GM21515 (cell line): ENCODE data around the gene TNP1.

Source experiments
- ATAC-seq: cut with Tn5 transposase; IDR thresholded peaks from one replicate; pipeline ENCODE4 v1.9.1; 2021; ENCODE audit not compliant: unreplicated experiment

TNP1 gene

GRCh38 chr2:216875862-216876261 is 16.0 kb upstream of the TNP1 start:
- no peak for ATAC-seq

DNA sequence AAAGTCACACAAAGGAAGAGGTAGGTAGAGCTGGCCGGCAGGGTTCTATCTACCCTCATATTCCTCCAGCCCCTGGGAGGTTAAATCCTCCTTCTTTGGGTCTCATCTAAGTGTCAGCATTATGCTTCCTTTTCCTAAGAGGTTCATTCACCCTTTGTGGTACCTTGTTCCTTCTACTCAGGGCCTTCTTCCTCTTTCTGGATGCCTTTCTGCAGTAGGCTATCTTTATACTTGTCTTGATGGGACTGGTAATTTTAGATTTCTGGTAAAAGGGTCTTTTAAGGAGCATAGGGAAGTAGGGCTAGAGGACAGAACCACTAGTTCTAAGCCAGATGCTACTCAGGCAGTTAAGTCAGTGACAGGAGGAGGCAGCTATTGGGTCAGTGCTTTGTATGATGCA is 13.7 kb upstream of the TNP1 start:
- ATAC-seq: no peak

DNA sequence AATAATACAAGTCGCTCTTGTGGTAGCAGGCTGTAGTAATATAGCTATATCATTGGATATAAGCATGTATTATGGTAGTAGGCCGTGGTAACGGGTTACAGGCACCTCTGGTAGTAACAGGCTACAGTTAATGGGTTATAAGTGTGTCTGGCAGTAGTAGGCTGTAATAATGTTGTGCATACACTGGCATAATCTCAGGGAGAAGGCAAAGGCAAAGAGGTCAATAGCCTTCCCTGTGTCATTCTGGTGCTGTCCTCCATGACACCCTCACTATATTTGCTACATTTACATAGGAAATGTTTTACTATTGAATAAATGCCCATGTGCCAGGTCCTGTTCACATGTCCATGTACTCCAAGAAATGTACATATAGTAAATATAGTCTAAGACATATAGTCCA is 12.8 kb upstream of the TNP1 start:
- ATAC-seq: no peak

GRCh38 chr2:216872040-216872439 is 12.2 kb upstream of the TNP1 start:
- no peak for ATAC-seq

DNA sequence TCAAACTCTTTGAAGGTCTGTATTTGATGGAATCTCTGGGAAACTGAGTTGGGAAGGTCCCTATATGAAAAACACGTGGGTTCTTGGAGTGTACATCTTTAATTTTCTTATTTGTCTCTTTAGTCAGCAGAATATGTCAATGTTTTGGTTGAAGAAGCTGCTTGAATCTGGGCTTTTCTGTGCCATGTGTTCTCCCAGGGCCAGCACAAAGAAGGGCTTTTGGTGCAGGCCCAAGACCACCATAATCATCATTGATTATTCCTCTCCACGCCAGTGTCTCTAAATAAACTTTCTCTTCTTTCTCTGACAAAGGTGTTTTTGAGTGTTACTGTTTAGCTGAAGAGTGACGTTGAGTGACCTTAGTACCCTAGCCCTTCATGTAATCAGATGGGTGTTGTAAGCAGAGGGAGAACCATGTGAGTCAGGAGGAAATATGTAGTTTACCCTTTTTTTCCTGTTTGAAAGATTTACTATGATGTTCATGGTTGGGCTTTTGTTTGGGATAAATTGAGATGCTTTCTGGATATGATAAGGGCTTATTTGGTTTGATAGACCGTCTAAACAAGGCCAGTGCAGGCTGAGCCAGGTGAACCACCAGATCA is 11.6 kb upstream of the TNP1 start:
- no peak for ATAC-seq

DNA sequence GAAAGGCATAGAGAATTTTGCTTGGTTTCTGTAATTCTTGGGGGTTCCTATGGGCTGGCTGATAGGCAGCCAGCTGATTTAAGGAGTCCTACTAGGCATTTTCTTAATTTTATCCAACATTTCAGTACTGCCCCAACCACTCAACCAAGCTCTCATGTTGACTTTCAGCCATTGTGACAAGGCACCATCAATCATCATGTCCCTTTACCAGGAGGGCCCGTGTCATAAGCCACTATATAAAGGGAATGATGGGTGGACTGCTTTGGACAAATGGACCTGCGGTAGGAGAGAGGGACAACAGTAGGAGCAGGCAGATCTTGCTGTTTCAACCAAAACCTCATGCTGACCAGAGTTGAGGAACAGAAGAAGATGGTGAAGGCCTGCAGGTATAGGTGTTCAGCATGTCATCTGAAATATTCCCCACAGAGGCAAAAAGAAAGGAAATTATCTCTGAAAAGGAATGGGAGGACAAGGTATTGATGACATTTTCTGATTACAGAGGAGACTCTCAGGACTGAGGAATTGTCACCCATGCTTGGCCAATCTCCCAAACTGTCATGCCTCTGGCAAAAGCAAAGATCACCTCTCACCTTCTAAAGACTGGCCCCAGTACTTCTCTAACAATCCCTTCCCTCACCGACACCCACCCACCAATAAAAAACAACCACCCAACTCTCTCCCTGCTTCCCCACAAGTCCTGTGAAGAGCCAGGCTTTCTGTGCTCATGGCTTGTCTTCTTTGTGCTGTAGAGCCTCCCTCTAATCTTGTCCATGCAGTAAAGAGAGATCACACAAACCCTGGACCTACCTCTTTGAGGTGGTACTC is 10.9 kb upstream of the TNP1 start:
- ATAC-seq: no peak

DNA sequence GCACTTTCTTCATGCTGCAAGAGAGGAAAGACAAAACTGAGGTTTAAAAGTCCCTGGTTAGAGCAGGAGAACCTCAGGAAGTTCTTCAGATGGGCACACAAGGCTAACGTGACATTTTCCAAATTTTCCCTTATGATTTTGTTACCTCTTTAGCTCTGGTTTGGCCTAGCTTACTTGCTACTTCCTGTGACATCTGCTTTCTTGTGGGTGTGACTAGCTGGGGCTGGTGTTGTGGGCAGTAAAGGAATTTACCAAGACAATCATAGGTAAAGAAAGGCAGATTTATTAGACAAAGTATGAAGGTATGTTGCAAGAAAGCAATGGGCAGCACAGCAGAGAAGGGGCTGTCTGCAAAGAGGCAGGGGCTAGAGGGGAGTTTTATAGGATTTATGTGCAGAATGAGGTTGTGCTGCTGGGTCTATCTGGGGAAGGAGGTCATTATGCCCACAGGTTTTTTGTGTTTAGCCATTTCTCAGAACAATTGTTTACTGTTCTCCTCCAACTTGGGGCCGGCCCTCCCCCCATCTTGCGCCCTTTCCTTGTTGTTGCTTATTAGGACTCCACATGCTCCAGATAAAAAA is 6.7 kb upstream of the TNP1 start:
- ATAC-seq: no peak

- no peak for ATAC-seq
These were observed 5.8 kb upstream of the TNP1 start for GRCh38 chr2:216865658-216866057.

GRCh38 chr2:216863946-216864345 is 4.1 kb upstream of the TNP1 start:
- no peak for ATAC-seq

DNA sequence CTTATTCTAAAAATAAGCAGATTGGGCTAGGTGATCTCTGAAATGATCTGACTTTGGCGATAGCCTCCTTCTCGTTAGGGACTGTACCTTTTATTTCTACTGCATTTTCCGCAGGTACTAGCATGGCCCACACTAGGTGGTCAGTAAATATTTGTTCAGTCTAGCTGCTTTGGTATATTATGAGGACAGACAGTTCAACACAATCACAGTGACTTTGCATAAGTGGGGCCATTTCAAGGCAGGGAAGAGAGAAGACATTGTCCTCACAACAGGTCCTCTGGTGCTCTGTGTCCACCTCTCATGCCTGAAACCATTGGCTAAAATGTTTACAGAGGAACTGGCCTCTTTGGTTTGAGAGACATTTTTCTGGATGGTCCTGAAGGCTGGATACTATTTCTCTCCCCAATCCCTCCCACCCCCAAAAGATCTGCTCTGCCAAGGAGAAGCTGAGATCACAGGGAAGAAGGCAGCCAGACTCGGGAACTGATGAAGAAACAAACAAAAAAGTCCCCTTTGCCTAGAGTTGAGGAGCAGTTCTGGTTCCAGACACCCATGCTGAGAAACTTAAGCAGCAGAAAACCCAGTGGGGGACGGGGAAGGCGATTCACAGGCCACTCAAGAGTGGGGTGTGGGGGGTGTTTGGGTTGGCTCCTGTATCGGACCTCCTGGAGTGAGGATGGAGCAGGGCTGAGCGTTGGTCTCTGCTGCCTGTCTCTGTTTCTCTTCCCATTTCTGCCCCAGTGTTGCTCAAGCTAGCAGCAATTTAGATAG is 2.9 kb upstream of the TNP1 start:
- no peak for ATAC-seq

DNA sequence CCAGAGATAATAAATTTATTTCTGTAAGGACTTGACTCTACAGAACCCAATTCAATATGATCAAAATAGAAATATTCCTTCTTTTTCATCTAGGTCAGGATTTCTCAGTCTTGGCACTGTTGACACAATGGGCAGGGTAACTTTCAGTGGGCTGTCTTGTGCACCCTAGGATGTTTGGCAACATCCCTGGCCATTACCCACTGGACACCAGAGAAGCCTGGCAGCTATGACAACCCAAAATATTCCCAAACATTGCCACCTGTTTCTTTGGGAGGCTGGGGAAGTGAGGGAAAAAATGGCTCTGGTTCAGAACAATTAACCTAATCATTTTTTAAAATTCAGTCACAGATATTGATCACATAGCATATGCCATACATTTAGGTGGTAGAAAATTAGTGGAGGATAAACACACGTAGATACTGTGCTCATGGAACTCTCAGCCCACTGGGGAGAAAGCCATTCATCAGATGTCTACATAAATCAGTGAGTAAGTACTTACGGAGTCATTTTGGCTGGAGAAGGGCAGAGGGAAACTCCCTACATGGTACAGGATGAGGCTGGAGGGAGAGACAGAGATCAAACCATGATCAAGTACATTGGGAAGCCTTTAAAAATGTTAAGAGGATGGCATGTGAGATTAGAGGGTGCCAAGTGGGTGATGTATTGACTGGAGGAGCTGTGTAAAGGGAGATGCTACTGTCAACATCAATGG is 718 bp upstream of the TNP1 start:
- no peak for ATAC-seq

- ATAC-seq: no peak
These were observed 1.6 kb downstream of the TNP1 start for GRCh38 chr2:216858312-216858711.

GRCh38 chr2:216857131-216857550 is 2.7 kb downstream of the TNP1 start:
- ATAC-seq: no peak

DNA sequence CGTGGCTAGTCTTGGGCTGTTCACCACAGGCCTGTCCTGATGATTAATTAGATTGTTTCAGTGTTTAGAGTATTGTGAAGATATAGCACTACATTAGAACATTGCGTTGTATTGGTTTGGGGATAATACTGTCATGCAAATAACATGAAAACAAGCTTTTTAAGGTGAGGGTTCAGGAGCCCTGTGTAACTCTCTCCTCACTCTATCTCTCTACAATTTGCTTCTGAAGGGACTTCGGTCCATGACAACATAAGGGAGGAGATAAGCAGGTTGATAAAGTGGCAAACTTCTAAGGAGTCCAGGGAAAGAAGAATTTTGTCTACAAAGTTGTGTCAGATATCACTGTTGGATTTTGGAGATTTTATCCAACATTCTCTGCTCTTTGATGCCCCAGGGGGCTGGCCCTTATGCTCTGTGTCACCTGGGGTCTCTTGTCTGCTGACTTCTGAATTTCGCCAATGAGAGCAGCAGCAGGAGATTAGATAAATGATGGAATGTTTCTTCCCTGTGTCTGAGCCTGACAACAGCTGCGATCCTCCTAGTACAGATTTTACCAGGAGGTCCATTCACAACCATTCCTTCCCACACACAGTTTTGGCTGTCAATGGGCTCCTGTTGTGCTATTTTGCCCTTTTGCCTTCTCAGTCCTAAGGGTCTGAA is 3.3 kb downstream of the TNP1 start:
- ATAC-seq: no peak

DNA sequence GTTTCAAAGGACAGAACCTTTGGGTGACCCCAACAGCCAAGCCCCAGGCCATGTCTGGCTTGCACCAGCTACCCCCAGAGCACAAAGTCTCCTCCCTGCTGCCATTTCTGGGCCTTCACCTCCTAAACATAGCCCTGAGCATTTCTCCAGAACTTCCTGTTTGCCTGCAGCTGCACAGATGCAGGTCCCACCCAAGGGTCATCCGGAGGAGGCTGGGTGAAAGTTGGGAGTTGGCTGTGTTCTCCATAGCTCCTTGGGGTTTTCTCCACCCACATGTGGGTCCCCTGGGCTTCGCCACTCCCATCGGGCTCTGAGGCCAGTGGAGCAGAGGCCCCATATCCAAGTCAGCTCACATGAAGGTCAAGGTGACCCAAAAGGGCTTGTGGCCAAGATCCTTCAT is 4.3 kb downstream of the TNP1 start:
- no peak for ATAC-seq

- no peak for ATAC-seq
These were observed 4.8 kb downstream of the TNP1 start for GRCh38 chr2:216855079-216855478.

GRCh38 chr2:216851486-216852090 is 8.3 kb downstream of the TNP1 start:
- ATAC-seq: no peak

GRCh38 chr2:216850665-216851322 is 9.1 kb downstream of the TNP1 start:
- ATAC-seq: no peak

GRCh38 chr2:216849987-216850386 is 9.9 kb downstream of the TNP1 start:
- ATAC-seq: no peak

DNA sequence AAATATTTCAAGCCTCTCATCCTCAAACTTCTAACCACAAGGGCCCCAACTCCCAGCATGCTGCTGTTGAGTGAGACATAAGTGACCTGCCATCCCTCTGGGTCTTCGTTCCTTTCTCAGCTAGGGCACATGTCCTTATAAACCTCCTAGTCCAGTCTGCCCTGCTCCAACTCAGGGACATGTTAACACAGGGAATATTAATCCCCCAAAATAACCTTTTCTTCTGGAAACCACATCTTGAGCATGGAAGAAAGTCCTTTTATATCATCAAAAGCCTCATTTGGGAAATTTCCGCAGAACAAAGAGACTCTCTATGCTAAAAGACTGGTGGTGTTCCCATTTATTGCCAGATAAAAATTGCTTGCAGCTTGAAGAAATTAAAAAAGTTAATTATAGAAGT is 14.4 kb downstream of the TNP1 start:
- ATAC-seq: no peak
